HEK293T (cell line): Measurements from ENCODE around the gene MTMR12.

Experiments
- CTCF ChIA-PET: fragments of 350-600 bp; formaldehyde crosslinking; extraction: SDS; loops from one replicate; lab custom pipeline; 2021; ENCODE audit warnings: antibody characterized with exemption, inconsistent platforms; lab: Yijun Ruan, JAX
- POLR2A ChIA-PET: fragments of 350-600 bp; formaldehyde crosslinking; extraction: SDS; loops from one replicate; lab custom pipeline; 2020; ENCODE audit warnings: antibody characterized with exemption, inconsistent platforms; lab: Yijun Ruan, JAX
- DNase-seq: peaks from one replicate; pipeline ENCODE4 v3.0.0; 2012; ENCODE audit warnings: mixed read lengths; ENCODE audit errors: extremely low spot score
- ARNT ChIP-seq: fragments of 450-650 bp; IDR thresholded peaks from 2 replicates; pipeline ENCODE4 v1.6.1; 2017; ENCODE audit warnings: mild to moderate bottlenecking
- BHLHE40 ChIP-seq: fragments of 450-650 bp; IDR thresholded peaks from 2 replicates; pipeline ENCODE4 v1.6.1; 2016; ENCODE audit warnings: mild to moderate bottlenecking, moderate library complexity, borderline replicate concordance
- CTBP1 ChIP-seq: fragments of 450-650 bp; IDR thresholded peaks from 2 replicates; pipeline ENCODE4 v1.6.1; 2016; ENCODE audit warnings: borderline replicate concordance
- ELF4 ChIP-seq: fragments of 450-650 bp; IDR thresholded peaks from 2 replicates; pipeline ENCODE4 v1.6.1; 2017; ENCODE audit warnings: antibody characterized with exemption
- FOXA1 ChIP-seq: fragments of 450-650 bp; IDR thresholded peaks from 2 replicates; pipeline ENCODE4 v1.6.1; 2016; ENCODE audit warnings: mild to moderate bottlenecking
- FOXK2 ChIP-seq: fragments of 450-650 bp; IDR thresholded peaks from 2 replicates; pipeline ENCODE4 v1.6.1; 2016; ENCODE audit warnings: mild to moderate bottlenecking
- FOXM1 ChIP-seq: fragments of 450-650 bp; IDR thresholded peaks from 2 replicates; pipeline ENCODE4 v1.6.1; 2017; ENCODE audit warnings: mild to moderate bottlenecking, borderline replicate concordance
- HDGF ChIP-seq: fragments of 450-650 bp; IDR thresholded peaks from 2 replicates; pipeline ENCODE4 v1.6.1; 2017; ENCODE audit warnings: antibody characterized with exemption, borderline replicate concordance
- L3MBTL2 ChIP-seq: fragments of 450-650 bp; conservative IDR thresholded peaks from 2 replicates; pipeline ENCODE4 v1.6.1; 2016; ENCODE audit warnings: mild to moderate bottlenecking
- LEF1 ChIP-seq: fragments of 450-650 bp; IDR thresholded peaks from 2 replicates; pipeline ENCODE4 v1.6.1; 2017; ENCODE audit warnings: mild to moderate bottlenecking, borderline replicate concordance
- NFRKB ChIP-seq: fragments of 450-650 bp; IDR thresholded peaks from 2 replicates; pipeline ENCODE4 v1.6.1; 2016; ENCODE audit warnings: mild to moderate bottlenecking, moderate library complexity
- SP1 ChIP-seq: fragments of 450-650 bp; IDR thresholded peaks from 2 replicates; pipeline ENCODE4 v1.6.1; 2017
- SUZ12 ChIP-seq: fragments of 450-650 bp; IDR thresholded peaks from 2 replicates; pipeline ENCODE4 v1.6.1; 2016; ENCODE audit warnings: mild to moderate bottlenecking
- TARDBP ChIP-seq: fragments of 450-650 bp; IDR thresholded peaks from 2 replicates; pipeline ENCODE4 v1.6.1; 2016
- ZNF384 ChIP-seq: fragments of 450-650 bp; IDR thresholded peaks from 2 replicates; pipeline ENCODE4 v1.6.1; 2016
- TF ChIP-seq, protein P1 (sequence below): fragments of 450-650 bp; IDR thresholded peaks from 2 replicates; pipeline ENCODE4 v1.6.1; 2016

The MTMR12 gene

DNA sequence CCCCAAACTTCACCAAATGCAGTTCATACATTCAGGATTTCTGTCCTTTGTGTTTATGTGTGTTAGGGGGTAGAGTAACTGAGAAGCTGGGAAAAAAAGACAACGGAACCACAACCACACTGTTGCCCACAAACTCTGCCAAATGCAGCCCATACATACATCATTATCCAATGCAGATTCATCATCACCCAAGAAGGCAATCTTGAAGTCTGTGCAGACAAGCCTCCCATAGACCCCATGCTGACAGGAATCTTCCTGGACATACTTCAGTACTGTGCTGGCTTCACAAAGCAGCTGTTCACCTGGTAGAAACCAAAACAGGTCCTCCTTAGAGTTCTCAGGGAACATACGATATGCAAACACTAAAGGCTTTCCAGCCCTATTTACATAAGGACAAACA lies 38.9 kb downstream of the MTMR12 start:
- no peak for DNase-seq
- TF ChIP-seq NFRKB: no peak
- TF ChIP-seq ELF4: no peak
- no peak for TF ChIP-seq FOXK2
- TF ChIP-seq L3MBTL2: no peak
- TF ChIP-seq ZNF384: no peak
- POLR2A ChIA-PET: no interaction called here
- CTCF ChIA-PET: interaction anchor here (1.0 kb wide), 1 partner anchor 15 kb away, joined by 3 read pairs; no protein-coding TSS in a partner anchor

DNA sequence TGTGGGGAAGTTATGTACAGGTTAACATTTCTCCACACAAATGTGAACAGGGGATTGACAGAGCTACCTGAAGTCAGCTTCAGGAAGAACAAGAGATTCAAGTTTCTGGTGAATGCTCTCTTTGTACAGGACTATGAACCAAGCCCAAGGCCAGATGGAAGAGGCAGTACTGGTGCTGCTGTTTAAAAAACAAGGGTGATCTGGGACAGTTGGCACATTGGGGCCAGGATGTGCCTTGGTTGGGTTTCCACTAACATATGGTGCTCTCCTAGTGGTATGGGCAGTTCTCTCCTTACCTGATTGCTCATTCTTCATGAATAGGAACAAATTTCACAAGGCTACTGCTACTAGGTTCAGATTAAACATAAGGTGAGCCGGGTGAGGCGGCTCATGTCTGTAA lies 40.0 kb downstream of the MTMR12 start:
- TF ChIP-seq FOXA1 (no peak), TARDBP (no peak), ELF4 (no peak), ARNT (no peak), ZNF384 (no peak), FOXM1 (no peak), CTBP1 (no peak), LEF1 (no peak), NFRKB (no peak), SUZ12 (no peak), FOXK2 (no peak), HDGF (no peak), BHLHE40 (no peak), L3MBTL2 (no peak)
- TF ChIP-seq, protein P1, sequence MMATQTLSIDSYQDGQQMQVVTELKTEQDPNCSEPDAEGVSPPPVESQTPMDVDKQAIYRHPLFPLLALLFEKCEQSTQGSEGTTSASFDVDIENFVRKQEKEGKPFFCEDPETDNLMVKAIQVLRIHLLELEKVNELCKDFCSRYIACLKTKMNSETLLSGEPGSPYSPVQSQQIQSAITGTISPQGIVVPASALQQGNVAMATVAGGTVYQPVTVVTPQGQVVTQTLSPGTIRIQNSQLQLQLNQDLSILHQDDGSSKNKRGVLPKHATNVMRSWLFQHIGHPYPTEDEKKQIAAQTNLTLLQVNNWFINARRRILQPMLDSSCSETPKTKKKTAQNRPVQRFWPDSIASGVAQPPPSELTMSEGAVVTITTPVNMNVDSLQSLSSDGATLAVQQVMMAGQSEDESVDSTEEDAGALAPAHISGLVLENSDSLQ: no peak
- DNase-seq: no peak
- ChIA-PET CTCF (interaction anchor here (0.6 kb wide), 1 partner anchor 341 kb away, joined by 3 read pairs; no protein-coding TSS in a partner anchor), POLR2A (no interaction called here)

DNA sequence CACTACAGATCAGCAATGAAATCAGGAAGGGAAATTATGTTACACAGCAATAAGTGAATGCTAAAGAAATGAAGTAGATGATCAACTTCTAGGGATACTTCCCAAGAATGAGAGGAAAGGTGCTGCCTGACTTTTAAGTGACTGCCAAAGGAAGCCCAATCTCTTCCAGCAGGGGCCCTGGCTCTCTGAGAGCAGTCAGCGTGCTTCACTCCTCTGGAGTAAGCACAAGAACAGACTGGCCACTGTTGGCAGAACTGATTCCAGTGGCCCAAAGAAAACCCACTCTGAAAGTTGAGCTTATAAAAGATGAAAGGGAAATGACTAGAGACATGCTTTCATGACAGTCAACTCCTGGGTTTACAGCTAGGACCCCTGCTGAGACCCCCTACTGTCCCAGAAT lies 41.8 kb downstream of the MTMR12 start:
- no peak for TF ChIP-seq LEF1
- TF ChIP-seq FOXK2: no peak
- no peak for TF ChIP-seq SP1
- no peak for TF ChIP-seq ARNT
- TF ChIP-seq, protein P1: no peak
- no peak for TF ChIP-seq BHLHE40
- TF ChIP-seq FOXM1: no peak
- no peak for TF ChIP-seq FOXA1
- no peak for TF ChIP-seq CTBP1
- TF ChIP-seq HDGF: no peak
- no peak for TF ChIP-seq ZNF384
- no peak for TF ChIP-seq ELF4
- no peak for TF ChIP-seq SUZ12
- TF ChIP-seq TARDBP: no peak
- no peak for TF ChIP-seq L3MBTL2
- no peak for TF ChIP-seq NFRKB
- no peak for DNase-seq
- ChIA-PET POLR2A (no interaction called here), CTCF (interaction anchor here (0.5 to 1.6 kb wide), 2 partner anchors 26 to 49 kb away, joined by 4 read pairs; no protein-coding TSS in a partner anchor)

DNA sequence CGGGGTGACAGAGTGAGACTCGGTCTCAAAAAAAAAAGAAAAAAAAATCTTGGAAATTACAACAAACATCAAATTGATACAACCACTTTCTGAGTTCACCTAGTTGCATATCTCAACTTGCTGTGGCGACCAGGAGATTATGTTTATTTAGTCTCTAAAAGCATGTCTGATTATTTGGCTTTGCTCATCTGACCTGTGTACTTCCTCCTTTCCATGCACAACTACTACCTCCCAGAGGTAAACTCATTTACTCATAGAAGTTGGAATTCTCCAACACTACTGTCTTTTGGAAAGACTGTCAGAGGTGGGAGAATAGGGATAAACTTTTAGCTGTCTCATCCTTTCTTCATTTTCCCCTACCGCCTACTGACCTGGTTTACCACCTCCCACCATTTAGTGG lies 42.6 kb downstream of the MTMR12 start:
- CTCF ChIA-PET: interaction anchor here (1.6 kb wide), 1 partner anchor 49 kb away, joined by 4 read pairs; no protein-coding TSS in a partner anchor
- POLR2A ChIA-PET: no interaction called here
- no peak for DNase-seq
- TF ChIP-seq SP1: no peak
- TF ChIP-seq LEF1: no peak
- TF ChIP-seq ZNF384: no peak
- no peak for TF ChIP-seq NFRKB
- no peak for TF ChIP-seq FOXM1

DNA sequence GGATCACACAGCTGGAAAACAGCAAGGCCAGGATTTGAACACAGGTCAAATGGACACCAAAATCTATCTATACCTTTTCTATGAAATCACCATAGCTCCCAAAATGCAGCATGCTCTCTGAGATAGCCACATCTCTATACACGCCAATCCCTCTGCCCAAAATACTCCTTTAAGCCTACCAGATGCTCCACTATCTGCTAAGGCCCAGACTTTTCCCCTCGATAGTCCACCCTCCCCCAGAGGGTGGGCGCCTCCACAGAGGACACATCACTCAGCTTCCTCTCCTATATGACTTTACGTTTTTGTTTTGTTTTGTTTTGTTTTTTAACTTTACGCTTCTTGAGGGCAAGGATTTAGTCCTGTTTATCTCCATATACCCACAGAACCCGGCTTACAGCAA lies 46.8 kb downstream of the MTMR12 start:
- CTCF ChIA-PET: no interaction called here
- TF ChIP-seq HDGF (no peak), TARDBP (no peak), ARNT (no peak), SUZ12 (no peak), SP1 (no peak)
- DNase-seq: no peak
- POLR2A ChIA-PET: interaction anchor here (0.6 kb wide), 1 partner anchor 14 kb away, joined by 3 read pairs; no protein-coding TSS in a partner anchor

DNA sequence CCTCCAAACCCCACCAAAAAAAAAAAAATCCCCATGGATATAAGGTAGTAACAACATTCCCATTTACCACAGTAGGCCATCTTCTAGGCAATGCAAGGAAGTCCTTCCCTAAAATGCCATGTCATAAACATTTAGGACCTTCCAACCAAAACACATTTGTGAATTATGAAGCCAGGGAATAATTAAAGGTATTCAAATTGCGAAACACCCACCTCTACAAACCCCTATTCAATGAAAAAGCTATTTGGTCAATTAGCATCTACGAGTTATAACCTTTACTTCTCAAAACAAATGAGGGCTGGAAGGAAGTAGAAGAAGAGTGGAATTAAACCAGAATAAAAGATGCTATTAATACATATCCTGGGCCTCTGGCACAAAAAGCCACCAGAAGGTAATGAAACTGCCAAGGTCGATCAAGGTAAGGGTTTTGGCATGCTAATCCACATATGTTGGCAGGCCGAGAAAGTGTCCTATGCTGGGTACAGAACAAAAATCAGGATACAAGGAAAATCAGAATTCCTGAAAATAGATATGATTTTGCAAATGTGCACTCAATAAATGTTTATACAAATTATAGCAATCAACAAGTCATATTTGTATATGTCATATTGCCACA lies 47.7 kb downstream of the MTMR12 start:
- DNase-seq: no peak
- ChIA-PET CTCF (no interaction called here), POLR2A (no interaction called here)
- TF ChIP-seq ELF4: no peak
- no peak for TF ChIP-seq LEF1
- TF ChIP-seq FOXA1: no peak
- no peak for TF ChIP-seq SP1
- TF ChIP-seq FOXK2: no peak
- no peak for TF ChIP-seq ARNT
- no peak for TF ChIP-seq L3MBTL2
- TF ChIP-seq HDGF: no peak
- TF ChIP-seq TARDBP: no peak
- no peak for TF ChIP-seq ZNF384
- no peak for TF ChIP-seq NFRKB
- TF ChIP-seq CTBP1: no peak
- TF ChIP-seq BHLHE40: no peak
- TF ChIP-seq SUZ12: no peak
- no peak for TF ChIP-seq FOXM1
- TF ChIP-seq, protein P1: no peak
